NB4 (cell line): ENCODE results near the gene LRRC1.

Experiments
- CTCF ChIP-seq: IDR thresholded peaks from one replicate; pipeline ENCODE4 v1.5.1; 2012; ENCODE audit warnings: low read depth, low read length
- MAX ChIP-seq: IDR thresholded peaks from 2 replicates; pipeline ENCODE4 v1.6.1; 2011; ENCODE audit warnings: low read depth, low read length
- MYC ChIP-seq: IDR thresholded peaks from 2 replicates; pipeline ENCODE4 v1.6.1; 2011; ENCODE audit warnings: low read depth, low read length
- POLR2A ChIP-seq: IDR thresholded peaks from 2 replicates; pipeline ENCODE4 v1.6.1; 2011; ENCODE audit warnings: mild to moderate bottlenecking; ENCODE audit not compliant: insufficient read length; ENCODE audit errors: extremely low read depth

- TF ChIP-seq CTCF (no peak), POLR2A (no peak), MAX (no peak), MYC (no peak)
Measured at GRCh38 chr6:53808302-53808881, 13.6 kb downstream of the LRRC1 start.
